Cardiac fibroblast (primary cell): ENCODE results near the gene APCDD1.

Experiments
- DNase-seq, 2 donors: peaks; one replicate each; pipeline versions ENCODE4 v3.0.0 to v3.0.0-alpha.2; 2010; ENCODE audit warnings: low read depth in 2 of 2
- H3K4me3 ChIP-seq, 2 donors: replicated peaks in 1 of 2; 1 replicate in 1 of 2; 2 replicates in 1 of 2; pipeline ENCODE4 v1.5.1; 2011; ENCODE audit warnings: low read depth in 2 of 2, low read length in 2 of 2, mild to moderate bottlenecking in 2 of 2, moderate library complexity in 1 of 2
- CTCF ChIP-seq: IDR thresholded peaks from one replicate; pipeline ENCODE4 v1.5.1; 2011; ENCODE audit warnings: low read depth, mild to moderate bottlenecking, low read length, inconsistent platforms

Gene APCDD1

GRCh38 chr18:10475654-10476291 is 21.3 kb downstream of the APCDD1 start:
- H3K4me3 ChIP-seq: no peak overlapping the region
- DNase-seq: no peak
- no peak for TF ChIP-seq CTCF

- H3K4me3 ChIP-seq: no peak overlapping the region
- DNase-seq: peak in 1 of 2 donors; percentile 13
- TF ChIP-seq CTCF: no peak
These were observed 21.9 kb downstream of the APCDD1 start for GRCh38 chr18:10476338-10476791.

- DNase-seq: no peak
- H3K4me3 ChIP-seq: no peak overlapping the region
- no peak for TF ChIP-seq CTCF
These were observed 22.9 kb downstream of the APCDD1 start for GRCh38 chr18:10477121-10477862.

- DNase-seq: no peak
- TF ChIP-seq CTCF: no peak
- H3K4me3 ChIP-seq: no peak overlapping the region
These were observed 23.4 kb downstream of the APCDD1 start for GRCh38 chr18:10477863-10478260.

- DNase-seq: no peak
- no peak for TF ChIP-seq CTCF
- H3K4me3 ChIP-seq: no peak overlapping the region
These were observed 27.4 kb downstream of the APCDD1 start for GRCh38 chr18:10481831-10482230.

- H3K4me3 ChIP-seq: no peak overlapping the region
- no peak for TF ChIP-seq CTCF
- DNase-seq: no peak
These were observed 28.0 kb downstream of the APCDD1 start for GRCh38 chr18:10482363-10482984.
